Measurements from ENCODE around the gene PDE8B. TPM values are rescaled to one million over a fixed set of nuclear protein-coding genes. Genes with fewer than 3 reads are reported as not detected.

The PDE8B gene
- total and polyA plus RNA-seq, 2 experiments from 2014 or later: 0.83 to 0.84 TPM

GRCh38 chr5:77250021-77250420, 39.5 kb downstream of the PDE8B start:
- no peak overlapping the region for H3K27ac ChIP-seq
- DNase-seq (ENCODE audit: low read depth in 1 of 2, low spot score in 1 of 2): no peak

GRCh38 chr5:77251921-77252320, 41.4 kb downstream of the PDE8B start:
- Histone ChIP-seq H3K36me3 (no peaks in the 10 kb centered on the region), H3K27ac (no peak overlapping the region), H3K9me3 (ENCODE audit: low read depth) (no peaks in the 10 kb centered on the region), H3K27me3 (no peaks in the 10 kb centered on the region), H3K4me3 (no peak overlapping the region), H3K4me1 (ENCODE audit: low read depth) (no peaks in the 10 kb centered on the region)
- no peak for DNase-seq (ENCODE audit: low read depth in 1 of 2, low spot score in 1 of 2)
- no peak for TF ChIP-seq CTCF (IDR thresholded peaks at IDR 0.05; ENCODE audit: low read depth, low read length)

More at GRCh38 chr5:77250021-77250420, 39.5 kb downstream of the PDE8B start:
- Histone ChIP-seq H3K4me1 (ENCODE audit: low read depth) (no peaks in the 10 kb centered on the region), H3K36me3 (no peaks in the 10 kb centered on the region), H3K9me3 (ENCODE audit: low read depth) (no peaks in the 10 kb centered on the region), H3K27me3 (no peaks in the 10 kb centered on the region), H3K4me3 (no peak overlapping the region)
- no peak for TF ChIP-seq CTCF (IDR thresholded peaks at IDR 0.05; ENCODE audit: low read depth, low read length)

- H3K27me3 ChIP-seq: no peaks in the 10 kb centered on the region
- no peak overlapping the region for H3K4me3 ChIP-seq
- no peaks in the 10 kb centered on the region for H3K36me3 ChIP-seq
- no peak for DNase-seq (ENCODE audit: low read depth in 1 of 2, low spot score in 1 of 2)
- no peak for TF ChIP-seq CTCF (IDR thresholded peaks at IDR 0.05; ENCODE audit: low read depth, low read length)
- H3K27ac ChIP-seq: no peak overlapping the region
- H3K4me1 ChIP-seq (ENCODE audit: low read depth): no peaks in the 10 kb centered on the region
- no peaks in the 10 kb centered on the region for H3K9me3 ChIP-seq (ENCODE audit: low read depth)
Observed at GRCh38 chr5:77255617-77256016, 45.1 kb downstream of the PDE8B start.

GRCh38 chr5:77256406-77256805, 45.9 kb downstream of the PDE8B start:
- Histone ChIP-seq H3K36me3 (no peaks in the 10 kb centered on the region), H3K4me3 (no peak overlapping the region), H3K9me3 (ENCODE audit: low read depth) (no peaks in the 10 kb centered on the region), H3K4me1 (ENCODE audit: low read depth) (no peaks in the 10 kb centered on the region), H3K27me3 (no peaks in the 10 kb centered on the region), H3K27ac (no peak overlapping the region)
- no peak for TF ChIP-seq CTCF (IDR thresholded peaks at IDR 0.05; ENCODE audit: low read depth, low read length)
- DNase-seq (ENCODE audit: low read depth in 1 of 2, low spot score in 1 of 2): no peak

GRCh38 chr5:77258652-77259051, 48.2 kb downstream of the PDE8B start:
- no peak overlapping the region for H3K27ac ChIP-seq
- no peak for DNase-seq (ENCODE audit: low read depth in 1 of 2, low spot score in 1 of 2)
- no peaks in the 10 kb centered on the region for H3K4me1 ChIP-seq (ENCODE audit: low read depth)
- H3K36me3 ChIP-seq: no peaks in the 10 kb centered on the region
- H3K4me3 ChIP-seq: no peak overlapping the region
- H3K27me3 ChIP-seq: no peaks in the 10 kb centered on the region
- no peaks in the 10 kb centered on the region for H3K9me3 ChIP-seq (ENCODE audit: low read depth)
- TF ChIP-seq CTCF (IDR thresholded peaks at IDR 0.05; ENCODE audit: low read depth, low read length): no peak

- TF ChIP-seq CTCF (IDR thresholded peaks at IDR 0.05; ENCODE audit: low read depth, low read length): no peak
- Histone ChIP-seq H3K27me3 (no peaks in the 10 kb centered on the region), H3K4me3 (no peak overlapping the region), H3K4me1 (ENCODE audit: low read depth) (no peaks in the 10 kb centered on the region), H3K36me3 (no peaks in the 10 kb centered on the region), H3K27ac (no peak overlapping the region), H3K9me3 (ENCODE audit: low read depth) (no peaks in the 10 kb centered on the region)
- DNase-seq (ENCODE audit: low read depth in 1 of 2, low spot score in 1 of 2): no peak
Observed at GRCh38 chr5:77259476-77259875, 49.0 kb downstream of the PDE8B start.
